NCI-H2227 treated with DMSO at 0.1 percent for 48 hours (cell line): Measurements from ENCODE around the gene GABBR1.
A peak's percentile ranks its signal among the peaks of the same experiment; 100 is the strongest.

Experiments
- DNase-seq: peaks from one replicate; lab custom pipeline; 2025; lab: John Stamatoyannopoulos, UW

The GABBR1 gene

GRCh38 chr6:29527564-29527963, 105.4 kb downstream of the GABBR1 start:
- DNase-seq, result no peak

- no peak for DNase-seq
Observed at GRCh38 chr6:29527126-29527525, 105.9 kb downstream of the GABBR1 start.

- DNase-seq, result no peak
Observed at GRCh38 chr6:29525311-29525639, 107.7 kb downstream of the GABBR1 start.

- no peak for DNase-seq
Observed at GRCh38 chr6:29524444-29525310, 108.3 kb downstream of the GABBR1 start.

GRCh38 chr6:29524044-29524443, 108.9 kb downstream of the GABBR1 start:
- no peak for DNase-seq

GRCh38 chr6:29522227-29522626, 110.8 kb downstream of the GABBR1 start:
- no peak for DNase-seq

- no peak for DNase-seq
Observed at GRCh38 chr6:29521006-29521680, 111.8 kb downstream of the GABBR1 start.

- no peak for DNase-seq
Observed at GRCh38 chr6:29520232-29520631, 112.8 kb downstream of the GABBR1 start.

- DNase-seq, result no peak
Observed at GRCh38 chr6:29519291-29520010, 113.5 kb downstream of the GABBR1 start.

GRCh38 chr6:29517728-29518440, 115.1 kb downstream of the GABBR1 start:
- no peak for DNase-seq

- no peak for DNase-seq
Observed at GRCh38 chr6:29517245-29517644, 115.7 kb downstream of the GABBR1 start.

GRCh38 chr6:29516108-29516507, 116.9 kb downstream of the GABBR1 start:
- DNase-seq, result no peak

GRCh38 chr6:29510746-29511300, 122.2 kb downstream of the GABBR1 start:
- DNase-seq, result no peak

- DNase-seq, result peak; percentile 61
Observed at GRCh38 chr6:29510202-29510601, 122.8 kb downstream of the GABBR1 start.
